HepG2 (cell line): ENCODE results near the gene KCNIP3. TPM values are rescaled to one million over a fixed set of nuclear protein-coding genes. Genes with fewer than 3 reads are reported as not detected.

Source experiments
- ATAC-seq: fragments of 200-7000 bp; cut with Tn5 transposase; 3 replicates; pipeline ENCODE4 v1.9.1; 2020; ENCODE audit warnings: mild to moderate bottlenecking, moderate library complexity
- BruUV-seq: library from RNA; stranded (reverse); fragments of 400-500 nt; replicated peaks from 2 replicates; lab custom pipeline; 2021; lab: Mats Ljungman, UMichigan
- CTCF ChIA-PET: fragments of 300-600 bp; formaldehyde crosslinking; extraction: SDS; loops from one replicate; lab custom pipeline; 2021; ENCODE audit warnings: low total read pairs, inconsistent platforms, low intra/inter-chr PET ratio; lab: Yijun Ruan, JAX
- POLR2A ChIA-PET: fragments of 350-600 bp; sonication (Branson Sonifier 250); formaldehyde crosslinking; loops from one replicate; lab custom pipeline; 2020; ENCODE audit warnings: antibody characterized with exemption, inconsistent platforms; lab: Yijun Ruan, JAX
- DNase-seq: peaks from one replicate; pipeline ENCODE4 v3.0.0-alpha.2; 2015; ENCODE audit warnings: low spot score
- FAIRE-seq: peaks from 3 replicates; lab custom pipeline; 2011; peaks lifted over from hg19 to GRCh38; lab: Jason Lieb, UNC
- H2AFZ ChIP-seq: one replicate; pipeline ENCODE4 v1.6.1; 2011; ENCODE audit warnings: low read length, inconsistent platforms
- H3K27ac ChIP-seq: fragments of 300-600 bp; 3 replicates; pipeline ENCODE4 v1.8.0; 2011; ENCODE audit warnings: mixed run types, mild to moderate bottlenecking, mixed read lengths, low read length, inconsistent platforms; ENCODE audit not compliant: insufficient read depth; ENCODE audit errors: extremely low read length
- H3K27me3 ChIP-seq, 2 experiments: fragments of 200-600 bp in 1 of 2; 2 replicates in 1 of 2; 3 replicates in 1 of 2; pipeline versions ENCODE4 v1.6.0 to v1.8.0; 2011; ENCODE audit warnings: low read length in 2 of 2, mild to moderate bottlenecking in 2 of 2, moderate library complexity in 2 of 2, inconsistent platforms in 1 of 2; ENCODE audit not compliant: insufficient read depth in 2 of 2, control insufficient read depth in 1 of 2
- H3K36me3 ChIP-seq, 2 experiments: fragments of 200-600 bp in 1 of 2; replicated peaks in 1 of 2; 2 replicates in 1 of 2; 3 replicates in 1 of 2; pipeline versions ENCODE4 v1.5.1 to v1.8.0; 2011; ENCODE audit warnings: low read length in 2 of 2, inconsistent platforms in 1 of 2; ENCODE audit not compliant: insufficient read depth in 2 of 2, control insufficient read depth in 1 of 2
- H3K4me1 ChIP-seq: 2 replicates; pipeline ENCODE4 v1.5.1; 2012; ENCODE audit warnings: low read length, inconsistent platforms; ENCODE audit not compliant: insufficient read depth
- H3K4me2 ChIP-seq: 2 replicates; pipeline ENCODE4 v1.6.0; 2011; ENCODE audit warnings: low read depth, low read length, inconsistent platforms
- H3K4me3 ChIP-seq, 3 experiments: fragments of 200-600 bp in 1 of 3; sonication (generic), shearing (Covaris generic) in 1 of 3; replicated peaks in 1 of 3; 2 replicates each; pipeline ENCODE4 v1.5.1; 2011 to 2016; ENCODE audit warnings: low read length in 3 of 3, inconsistent platforms in 2 of 3, low read depth in 2 of 3, mild to moderate bottlenecking in 2 of 3, control low read depth in 1 of 3, mixed read lengths in 1 of 3; ENCODE audit not compliant: insufficient read depth in 1 of 3
- H3K79me2 ChIP-seq: one replicate; pipeline ENCODE4 v1.6.1; 2011; ENCODE audit warnings: low read length, inconsistent platforms; ENCODE audit not compliant: insufficient read depth
- H3K9ac ChIP-seq: 2 replicates; pipeline ENCODE4 v1.6.0; 2011; ENCODE audit warnings: mild to moderate bottlenecking, low read depth, low read length, inconsistent platforms; ENCODE audit not compliant: insufficient read depth
- H3K9me3 ChIP-seq: 2 replicates; pipeline ENCODE4 v1.5.1; 2012; ENCODE audit warnings: mild to moderate bottlenecking, low read length
- H4K20me1 ChIP-seq: 2 replicates; pipeline ENCODE4 v1.6.0; 2011; ENCODE audit warnings: inconsistent platforms, mild to moderate bottlenecking, low read length, moderate library complexity; ENCODE audit not compliant: insufficient read depth
- ADNP ChIP-seq: sonication (generic); formaldehyde crosslinking; IDR thresholded peaks from 2 replicates; pipeline ENCODE4 v1.4.0; 2020; ENCODE audit warnings: missing genetic modification reagents
- HOXA5 ChIP-seq: sonication (generic); formaldehyde crosslinking; IDR thresholded peaks from 2 replicates; pipeline ENCODE4 v1.4.0; 2020; ENCODE audit warnings: missing genetic modification reagents
- KDM6A ChIP-seq: IDR thresholded peaks from 2 replicates; pipeline ENCODE4 v1.6.1; 2016; ENCODE audit warnings: low read depth
- MTF2 ChIP-seq: sonication (generic); formaldehyde crosslinking; IDR thresholded peaks from 2 replicates; pipeline ENCODE4 v1.5.0; 2020; ENCODE audit warnings: missing genetic modification reagents, borderline replicate concordance
- NPAS2 ChIP-seq: sonication (generic); formaldehyde crosslinking; IDR thresholded peaks from 2 replicates; pipeline ENCODE4 v1.8.0; 2022; ENCODE audit warnings: mild to moderate bottlenecking, missing genetic modification reagents, borderline replicate concordance
- SKIL ChIP-seq: sonication (generic); formaldehyde crosslinking; IDR thresholded peaks from 2 replicates; pipeline ENCODE4 v1.8.0; 2022; ENCODE audit warnings: missing genetic modification reagents, mild to moderate bottlenecking, moderate library complexity, borderline replicate concordance
- SNAPC5 ChIP-seq: sonication (generic); formaldehyde crosslinking; IDR thresholded peaks from 2 replicates; pipeline ENCODE4 v1.8.1; 2023; ENCODE audit warnings: mild to moderate bottlenecking, missing genetic modification reagents, borderline replicate concordance
- ZNF234 ChIP-seq: sonication (generic); formaldehyde crosslinking; conservative IDR thresholded peaks from 2 replicates; pipeline ENCODE4 v1.5.1; 2020; ENCODE audit warnings: mild to moderate bottlenecking, missing genetic modification reagents
- ZNF275 ChIP-seq: sonication (generic); formaldehyde crosslinking; IDR thresholded peaks from 2 replicates; pipeline ENCODE4 v1.8.0; 2022; ENCODE audit warnings: missing genetic modification reagents, mild to moderate bottlenecking, inconsistent platforms, borderline replicate concordance
- ZNF567 ChIP-seq: sonication (generic); formaldehyde crosslinking; IDR thresholded peaks from 2 replicates; pipeline ENCODE4 v1.8.1; 2023; ENCODE audit warnings: mild to moderate bottlenecking, missing genetic modification reagents, borderline replicate concordance
- ZNF609 ChIP-seq: sonication (generic); formaldehyde crosslinking; IDR thresholded peaks from 2 replicates; pipeline ENCODE4 v1.4.0; 2020; ENCODE audit warnings: mild to moderate bottlenecking, missing genetic modification reagents, borderline replicate concordance
- ZSCAN31 ChIP-seq: sonication (generic); formaldehyde crosslinking; IDR thresholded peaks from 2 replicates; pipeline ENCODE4 v1.5.0; 2020; ENCODE audit warnings: low read depth, mild to moderate bottlenecking, missing genetic modification reagents
- WGBS: methylation state at CpG from one replicate; pipeline ENCODE4 v1.1.6; 2017; ENCODE audit warnings: low lambda C conversion rate; 5-methylcytosine and 5-hydroxymethylcytosine counted together
- in situ Hi-C: cut with HindIII; loops from 2 replicates; pipeline ENCODE4 v1.10.0; 2017; ENCODE audit warnings: low pct_unique_long_range_greater_than_20kb; ENCODE audit not compliant: extremely low pct_ligation_motif_present
- intact Hi-C: fragments of 100-400 bp; cut with micrococcal nuclease; formaldehyde crosslinking; loops from one replicate; pipeline ENCODE4 v1.10.0; 2022; ENCODE audit not compliant: unreplicated experiment
- polyA plus RNA-seq, 8 experiments: library from polyadenylated mRNA; depleted of rRNA in 3 of 8; stranded (reverse) in 7 of 8; unstranded in 1 of 8; fragments of >200 nt; fragmentation: Illumina TruSeq in 4 of 8; extraction: Trizol in 4 of 8; gene quantifications; 2 replicates each; pipeline versions ENCODE4 v1.2.1 to v1.2.3, GENCODE V29; 2011 to 2016; ENCODE audit warnings: low read depth in 4 of 8, missing spikeins in 1 of 8, mixed read lengths in 1 of 8; ENCODE audit not compliant: insufficient read depth in 1 of 8
- total RNA-seq, 5 experiments: library from RNA; depleted of rRNA; stranded (reverse); fragments of >200 nt; fragmentation: Illumina TruSeq; extraction: Trizol; gene quantifications; 2 replicates each; pipeline ENCODE4 v1.2.3, GENCODE V29; 2016; ENCODE audit warnings: low read depth in 1 of 5

Gene KCNIP3
- total and polyA plus RNA-seq, 2 of the 13 experiments (the other 11 are each of a cell fraction or from before 2014, with no cell fraction given): not detected

GRCh38 chr2:95327861-95328260 is 30.7 kb downstream of the KCNIP3 start:
- Histone ChIP-seq H3K27me3 (peaks cover 3 to 19% of the 10 kb centered on the region in 2 experiments; a peak in 4 of 5 replicates), H3K4me2 (no peak overlapping the region), H3K9ac (no peak overlapping the region), H3K27ac (no peak overlapping the region), H3K79me2 (no peaks in the 10 kb centered on the region), H3K36me3 (no peaks in the 10 kb centered on the region), H3K9me3 (no peaks in the 10 kb centered on the region), H3K4me1 (no peaks in the 10 kb centered on the region), H4K20me1 (no peaks in the 10 kb centered on the region; the same call in 1 of the 2 replicates), H3K4me3 (no peak overlapping the region), H2AFZ (no peak overlapping the region)
- intact Hi-C loops: no loop called here
- in situ Hi-C loops: no loop called here
- ChIA-PET CTCF (no interaction called here), POLR2A (no interaction called here)
- TF ChIP-seq MTF2 (CRISPR knock-in tag) (no peak), SNAPC5 (CRISPR knock-in tag) (no peak), ADNP (CRISPR knock-in tag) (no peak), ZNF609 (no peak), NPAS2 (no peak), SKIL (no peak), KDM6A (CRISPR knock-in tag) (no peak), HOXA5 (CRISPR knock-in tag) (no peak), ZSCAN31 (no peak), ZNF567 (CRISPR knock-in tag) (no peak), ZNF275 (CRISPR knock-in tag) (no peak), ZNF234 (CRISPR knock-in tag) (no peak)
- ATAC-seq (no peak), FAIRE-seq (no peak), DNase-seq (no peak)
- 25% methylated on average over 6 of the region's 7 CpGs for WGBS
- no TSS peak for BruUV-seq
